H9 (cell line): Measurements from ENCODE around the gene ABCA3. TPM values are rescaled to one million over a fixed set of nuclear protein-coding genes. Genes with fewer than 3 reads are reported as not detected.

Source experiments
- DNase-seq: peaks from one replicate; pipeline ENCODE4 v3.0.0-alpha.2; 2017
- H2AFZ ChIP-seq: one replicate; pipeline ENCODE4 v1.6.1; 2013; ENCODE audit warnings: mild to moderate bottlenecking, low read length, control low read depth, moderate library complexity
- H2AK5ac ChIP-seq: 2 replicates; pipeline ENCODE4 v1.6.1; 2013; ENCODE audit warnings: low read length, control low read depth, mixed read lengths; ENCODE audit not compliant: insufficient read length
- H2BK120ac ChIP-seq: one replicate; pipeline ENCODE4 v1.6.1; 2013; ENCODE audit warnings: low read depth, mild to moderate bottlenecking, low read length, control low read depth, inconsistent platforms; ENCODE audit not compliant: poor library complexity, severe bottlenecking
- H2BK12ac ChIP-seq: 2 replicates; pipeline ENCODE4 v1.6.1; 2013; ENCODE audit warnings: low read length, control low read depth, mixed read lengths, low read depth; ENCODE audit not compliant: insufficient read length
- H2BK15ac ChIP-seq: 2 replicates; pipeline ENCODE4 v1.6.1; 2013; ENCODE audit warnings: low read depth, low read length, control low read depth
- H2BK20ac ChIP-seq: one replicate; pipeline ENCODE4 v1.6.1; 2013; ENCODE audit warnings: low read depth, mild to moderate bottlenecking, low read length, control low read depth, inconsistent platforms; ENCODE audit not compliant: poor library complexity, severe bottlenecking
- H2BK5ac ChIP-seq: 2 replicates; pipeline ENCODE4 v1.6.1; 2013; ENCODE audit warnings: low read length, control low read depth, mixed read lengths; ENCODE audit not compliant: insufficient read length
- H3K14ac ChIP-seq: 2 replicates; pipeline ENCODE4 v1.6.1; 2013; ENCODE audit warnings: low read length, control low read depth; ENCODE audit not compliant: insufficient read depth
- H3K18ac ChIP-seq: 2 replicates; pipeline ENCODE4 v1.6.1; 2013; ENCODE audit warnings: low read depth, mild to moderate bottlenecking, mixed read lengths, low read length, control low read depth; ENCODE audit not compliant: insufficient read length
- H3K23ac ChIP-seq: 2 replicates; pipeline ENCODE4 v1.6.1; 2013; ENCODE audit warnings: low read length, control low read depth, mixed read lengths, low read depth; ENCODE audit not compliant: insufficient read length
- H3K23me2 ChIP-seq: 2 replicates; pipeline ENCODE4 v1.6.1; 2013; ENCODE audit warnings: low read depth, mild to moderate bottlenecking, mixed read lengths, low read length, control low read depth; ENCODE audit not compliant: insufficient read length, poor library complexity, severe bottlenecking
- H3K27ac ChIP-seq: 2 replicates; pipeline ENCODE4 v1.5.1; 2013; ENCODE audit warnings: low read length, control low read depth, mixed read lengths, low read depth; ENCODE audit not compliant: insufficient read length
- H3K27me3 ChIP-seq: 2 replicates; pipeline ENCODE4 v1.6.1; 2013; ENCODE audit warnings: low read length, control low read depth, inconsistent platforms; ENCODE audit not compliant: insufficient read depth
- H3K4ac ChIP-seq: 2 replicates; pipeline ENCODE4 v1.6.1; 2013; ENCODE audit warnings: low read depth, mild to moderate bottlenecking, control low read depth, inconsistent platforms, low read length, moderate library complexity
- H3K4me1 ChIP-seq: 2 replicates; pipeline ENCODE4 v1.6.1; 2013; ENCODE audit warnings: low read length, control low read depth, inconsistent platforms; ENCODE audit not compliant: insufficient read depth
- H3K4me2 ChIP-seq: 2 replicates; pipeline ENCODE4 v1.6.1; 2013; ENCODE audit warnings: low read length, control low read depth, mixed read lengths; ENCODE audit not compliant: insufficient read length, insufficient read depth
- H3K56ac ChIP-seq: 2 replicates; pipeline ENCODE4 v1.6.1; 2013; ENCODE audit warnings: low read depth, mild to moderate bottlenecking, mixed read lengths, low read length, control low read depth; ENCODE audit not compliant: insufficient read length
- H3K79me1 ChIP-seq: 2 replicates; pipeline ENCODE4 v1.6.1; 2013; ENCODE audit warnings: low read depth, mild to moderate bottlenecking, moderate library complexity, low read length, control low read depth, inconsistent platforms; ENCODE audit not compliant: insufficient read depth, poor library complexity, severe bottlenecking
- H3K79me2 ChIP-seq: 2 replicates; pipeline ENCODE4 v1.6.1; 2013; ENCODE audit warnings: low read length, control low read depth, inconsistent platforms; ENCODE audit not compliant: insufficient read depth
- H3K9ac ChIP-seq: 2 replicates; pipeline ENCODE4 v1.6.1; 2013; ENCODE audit warnings: low read length, control low read depth, mixed read lengths; ENCODE audit not compliant: insufficient read length; ENCODE audit errors: extremely low read depth
- H3K9me3 ChIP-seq: one replicate; pipeline ENCODE4 v1.6.1; 2013; ENCODE audit warnings: low read depth, low read length, inconsistent platforms; ENCODE audit not compliant: control insufficient read depth
- H3T11ph ChIP-seq: one replicate; pipeline ENCODE4 v1.6.1; 2013; ENCODE audit warnings: mild to moderate bottlenecking, low read length, control low read depth, inconsistent platforms
- H4K20me1 ChIP-seq: one replicate; pipeline ENCODE4 v1.6.1; 2013; ENCODE audit not compliant: control insufficient read depth, insufficient read length, insufficient read depth
- H4K5ac ChIP-seq: 2 replicates; pipeline ENCODE4 v1.6.1; 2013; ENCODE audit warnings: low read depth, mild to moderate bottlenecking, mixed read lengths, low read length, control low read depth; ENCODE audit not compliant: insufficient read length
- H4K8ac ChIP-seq: replicated peaks from 2 replicates; pipeline ENCODE4 v1.6.1; 2013; ENCODE audit warnings: low read length, control low read depth, mixed read lengths, low read depth; ENCODE audit not compliant: insufficient read length
- H4K91ac ChIP-seq: 2 replicates; pipeline ENCODE4 v1.6.1; 2013; ENCODE audit warnings: low read depth, mild to moderate bottlenecking, moderate library complexity, mixed read lengths, low read length, control low read depth; ENCODE audit not compliant: insufficient read length
- H3K27ac Mint-ChIP-seq, 3 experiments: 2 replicates in 2 of 3; 3 replicates in 1 of 3; pipeline ENCODE4 v1.8.0; 2020 to 2021; ENCODE audit warnings: mixed read lengths in 3 of 3, mild to moderate bottlenecking in 1 of 3, moderate library complexity in 1 of 3
- H3K27me3 Mint-ChIP-seq: 2 replicates; pipeline ENCODE4 v1.8.0; 2021; ENCODE audit warnings: low read depth, mild to moderate bottlenecking, moderate library complexity, mixed read lengths
- H3K36me3 Mint-ChIP-seq, 3 experiments: 2 replicates in 2 of 3; 3 replicates in 1 of 3; pipeline ENCODE4 v1.8.0; 2020 to 2021; ENCODE audit warnings: low read depth in 3 of 3, mixed read lengths in 3 of 3; ENCODE audit not compliant: insufficient read depth in 1 of 3
- H3K4me1 Mint-ChIP-seq, 2 experiments: 2 replicates each; pipeline ENCODE4 v1.8.0; 2020; ENCODE audit warnings: mixed read lengths in 2 of 2
- H3K4me3 Mint-ChIP-seq, 2 experiments: 2 replicates in 1 of 2; 3 replicates in 1 of 2; pipeline ENCODE4 v1.8.0; 2020 to 2021; ENCODE audit warnings: mild to moderate bottlenecking in 2 of 2, mixed read lengths in 2 of 2, moderate library complexity in 1 of 2
- H3K9me3 Mint-ChIP-seq, 2 experiments: 2 replicates in 1 of 2; 3 replicates in 1 of 2; pipeline ENCODE4 v1.8.0; 2020; ENCODE audit warnings: mild to moderate bottlenecking in 2 of 2, mixed read lengths in 2 of 2, moderate library complexity in 1 of 2
- CTCF ChIP-seq: fragments of 200-600 bp; sonication (generic); conservative IDR thresholded peaks from 3 replicates; pipeline ENCODE4 v1.8.0; 2021; ENCODE audit warnings: antibody characterized with exemption, mild to moderate bottlenecking
- WGBS: extraction: QIAGEN DNeasy Blood & Tissue Kit; methylation state at CpG from one replicate; pipeline ENCODE4 v1.1.7; 2013; ENCODE audit warnings: missing lambda C conversion rate, low lambda C conversion rate, mixed read lengths; ENCODE audit not compliant: insufficient read length; ENCODE audit errors: extremely low coverage; 5-methylcytosine and 5-hydroxymethylcytosine counted together
- total RNA-seq: library from RNA; stranded (reverse); gene quantifications from 2 replicates; pipeline ENCODE4 v1.2.1, GENCODE V29; 2021

ABCA3 gene
- total RNA-seq, 1 experiment from 2014 or later, result 8.0 TPM

- DNase-seq, result no peak
- Histone ChIP-seq H3K79me1 (no peaks in the 10 kb centered on the region), H4K20me1 (no peaks in the 10 kb centered on the region), H3K27me3 (no peaks in the 10 kb centered on the region), H3K27ac (no peak overlapping the region), H3K9me3 (no peaks in the 10 kb centered on the region), H3K23ac (no peak overlapping the region), H2BK120ac (no peak overlapping the region), H3K79me2 (no peaks in the 10 kb centered on the region), H2BK15ac (no peak overlapping the region), H2BK5ac (no peak overlapping the region), H4K5ac (no peak overlapping the region), H2AK5ac (no peak overlapping the region), H3K4me1 (no peaks in the 10 kb centered on the region), H3K23me2 (no peaks in the 10 kb centered on the region), H3T11ph (no peak overlapping the region), H4K8ac (no peak overlapping the region), H3K56ac (no peak overlapping the region), H2BK20ac (no peak overlapping the region), H3K9ac (no peak overlapping the region), H3K4me2 (no peak overlapping the region), H4K91ac (no peak overlapping the region), H2AFZ (no peak overlapping the region), H3K14ac (no peak overlapping the region; the same call in 1 of the 2 replicates), H3K4ac (no peak overlapping the region), H2BK12ac (no peak overlapping the region), H3K18ac (no peak overlapping the region)
- peaks cover 5 to 17% of the 10 kb centered on the region in 2 experiments for H3K4me1 Mint-ChIP-seq
- no peak for TF ChIP-seq CTCF
- no CpG with 5 or more reads among the region's 26 CpGs for WGBS
- H3K36me3 Mint-ChIP-seq, result no peaks in the 10 kb centered on the region; a peak in 1 of 7 replicates
- peaks cover 7% of the 10 kb centered on the region; the same call in 1 of the 2 replicates for H3K27me3 Mint-ChIP-seq
- no peak overlapping the region for H3K4me3 Mint-ChIP-seq
- no peak overlapping the region for H3K27ac Mint-ChIP-seq
- no peaks in the 10 kb centered on the region for H3K9me3 Mint-ChIP-seq
Measured at GRCh38 chr16:2278956-2279800, 61.4 kb downstream of the ABCA3 start.
